RKO (cell line): Measurements from ENCODE around the gene DYRK1B.
"Not testable (repeated sequence)": the region's sequence is repeated elsewhere in the genome, so short reads cannot be mapped to it uniquely, and the experiment has no call there.

ENCODE experiments used
- DNase-seq: peaks from one replicate; pipeline ENCODE4 v3.0.0-alpha.2; 2016; ENCODE audit warnings: low spot score

The DYRK1B gene

GRCh38 chr19:39833464-39834286 lies at the start of gene DYRK1B:
Gene DYRK1B (minus strand): TSS chr19:39834162. CDS start chr19:39831867, 2,295 bp downstream.
- no peak for DNase-seq

DNA sequence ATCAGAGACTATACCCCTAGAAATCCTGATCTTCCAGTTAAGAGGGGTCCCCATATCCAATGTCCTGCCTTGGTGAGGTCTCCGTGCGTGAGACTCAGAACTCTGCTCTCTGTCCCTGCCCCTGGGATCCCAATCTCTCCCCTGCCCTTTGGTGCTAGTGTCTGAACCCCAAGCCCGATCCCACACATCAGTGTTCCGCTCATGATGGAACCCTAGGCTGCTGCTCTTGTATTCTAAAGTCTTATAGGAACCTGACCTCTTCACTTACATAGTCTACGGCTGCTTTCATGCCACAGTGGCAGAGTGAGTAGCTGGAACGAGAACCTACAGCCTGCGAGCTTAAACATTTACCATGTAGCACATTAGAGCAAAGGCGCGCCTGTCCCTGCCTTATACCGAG lies 48.7 kb upstream of the DYRK1B start:
- not testable (repeated sequence) for DNase-seq

DNA sequence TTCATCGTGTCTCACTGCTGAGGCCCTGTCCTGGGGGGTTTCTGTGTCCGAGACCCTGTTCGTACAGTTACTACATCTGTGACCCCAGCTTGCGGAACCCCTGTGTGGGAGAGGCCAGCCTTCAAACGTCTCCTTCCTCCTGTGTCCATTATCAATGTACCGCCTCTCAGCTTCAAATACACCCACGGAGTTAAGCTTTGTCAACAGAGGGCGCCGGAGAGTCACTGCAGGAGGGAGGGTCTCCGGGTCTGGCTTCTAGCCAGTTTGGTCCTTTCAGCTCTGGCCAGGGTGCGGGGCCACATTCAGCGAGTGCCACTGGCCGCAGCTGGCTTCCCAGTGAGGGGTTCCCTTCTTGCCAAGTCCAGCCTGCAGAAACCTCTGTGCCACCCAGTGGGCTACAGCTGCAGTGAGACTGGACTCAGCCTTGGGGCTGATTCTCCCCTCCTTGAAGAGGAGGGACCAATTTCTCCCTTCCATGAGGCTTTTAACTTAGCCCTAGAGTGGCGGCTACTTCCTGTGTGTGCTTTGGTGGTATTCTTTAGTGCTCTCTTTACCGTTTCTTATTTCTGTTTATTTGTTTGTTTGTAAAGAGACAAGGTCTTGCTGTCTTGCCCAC lies 47.6 kb upstream of the DYRK1B start:
- DNase-seq: not testable (repeated sequence)

DNA sequence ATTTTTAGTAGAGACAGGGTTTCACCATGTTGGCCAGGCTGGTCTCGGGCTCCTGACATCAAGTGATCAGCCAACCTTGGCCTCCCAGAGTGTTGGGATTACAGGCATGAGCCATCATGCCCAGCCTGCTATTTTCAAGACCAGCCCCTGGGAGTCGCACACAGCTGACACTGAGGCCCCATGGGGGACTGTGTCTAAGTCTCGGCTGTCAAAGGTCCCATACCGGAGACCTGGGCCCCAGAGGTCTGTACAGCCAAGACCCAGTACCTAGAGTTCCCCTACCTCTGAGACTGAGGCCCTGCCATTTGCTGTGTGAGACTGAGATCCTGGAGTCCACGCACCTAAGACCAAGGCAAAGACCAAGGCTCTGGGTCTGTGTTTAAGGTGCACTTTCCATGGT lies 46.3 kb upstream of the DYRK1B start:
- not testable (repeated sequence) for DNase-seq

DNA sequence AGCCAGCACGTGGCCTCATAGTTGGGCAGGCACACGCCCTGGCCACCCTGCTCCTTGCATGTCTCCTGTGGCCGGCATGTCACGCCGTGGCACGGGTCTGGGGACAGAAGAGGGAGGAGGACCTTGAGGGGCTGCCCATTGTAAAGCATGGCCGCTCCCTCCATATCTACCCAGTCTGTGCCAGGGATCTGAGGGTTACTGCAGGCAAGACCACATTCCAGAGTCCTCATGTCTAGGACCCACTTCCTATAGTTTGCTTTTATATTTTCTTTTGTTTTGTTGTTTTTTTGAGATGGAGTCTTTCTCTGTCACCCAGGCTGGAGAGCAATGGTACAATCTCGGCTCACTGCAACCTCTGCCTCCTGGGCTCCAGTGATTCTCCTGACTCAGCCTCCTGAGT lies 45.8 kb upstream of the DYRK1B start:
- not testable (repeated sequence) for DNase-seq

GRCh38 chr19:39878866-39879265 lies 44.9 kb upstream of the DYRK1B start:
- DNase-seq: not testable (repeated sequence)

DNA sequence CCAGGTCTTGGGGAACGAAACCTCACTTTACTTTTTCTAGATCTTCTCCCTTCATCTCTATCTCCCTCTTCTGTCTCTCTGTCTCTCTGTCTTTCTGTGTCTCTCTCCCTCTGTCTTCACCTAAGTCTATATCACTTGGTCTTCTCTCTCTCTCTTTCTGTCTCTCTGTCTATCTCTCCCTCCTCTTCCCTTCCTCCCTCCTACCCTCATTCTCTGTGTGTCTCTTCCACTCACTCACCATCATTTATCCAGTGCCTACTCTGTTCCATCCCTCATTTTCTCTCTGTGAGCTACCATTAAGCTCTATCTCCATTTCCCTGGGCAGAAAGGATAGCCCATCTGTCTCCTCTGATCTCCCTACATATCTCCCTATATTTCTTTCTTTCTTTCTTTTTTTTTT lies 44.4 kb upstream of the DYRK1B start:
- DNase-seq: no peak

- not testable (repeated sequence) for DNase-seq
Measured at GRCh38 chr19:39877982-39878381, 44.0 kb upstream of the DYRK1B start.

DNA sequence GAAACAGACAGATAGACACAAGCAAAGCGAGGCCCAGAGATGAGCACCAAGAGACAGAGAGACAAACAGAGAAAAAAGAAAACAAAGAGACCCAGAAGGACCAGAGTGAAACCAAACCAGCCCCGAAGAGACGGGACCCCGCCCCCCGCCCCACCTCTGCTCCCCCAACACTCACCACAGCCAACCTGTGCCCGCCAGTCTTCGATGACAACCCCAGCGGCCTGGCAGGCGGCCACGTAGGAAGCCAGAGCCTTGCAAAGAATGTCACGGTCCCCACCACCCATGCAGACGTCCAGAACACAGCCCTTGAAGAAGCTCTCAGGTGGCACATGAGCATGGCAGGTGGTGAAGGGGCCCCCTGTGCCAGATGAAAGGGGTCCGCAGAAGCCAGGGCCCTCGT lies 43.5 kb upstream of the DYRK1B start:
- not testable (repeated sequence) for DNase-seq

DNA sequence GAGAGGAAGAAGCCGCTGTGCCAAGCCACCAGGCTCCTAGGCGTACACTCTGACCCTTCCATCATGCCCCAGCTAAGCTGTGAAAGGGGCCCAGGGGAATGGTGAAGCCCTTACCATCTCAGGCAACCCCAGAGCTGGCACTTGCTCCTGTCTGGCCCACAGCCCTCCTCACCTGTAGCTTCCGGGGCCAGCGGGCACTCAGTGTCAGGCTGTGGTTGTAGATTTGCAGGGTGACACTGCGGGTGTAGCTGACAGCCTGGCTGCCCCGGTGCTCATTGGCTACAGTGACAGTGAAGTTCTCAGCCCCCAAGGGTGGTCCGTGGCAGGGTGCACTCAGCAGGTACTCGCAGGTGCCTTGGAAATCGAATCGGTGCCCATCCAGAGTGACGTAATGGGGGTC lies 42.5 kb upstream of the DYRK1B start:
- DNase-seq: not testable (repeated sequence)

DNA sequence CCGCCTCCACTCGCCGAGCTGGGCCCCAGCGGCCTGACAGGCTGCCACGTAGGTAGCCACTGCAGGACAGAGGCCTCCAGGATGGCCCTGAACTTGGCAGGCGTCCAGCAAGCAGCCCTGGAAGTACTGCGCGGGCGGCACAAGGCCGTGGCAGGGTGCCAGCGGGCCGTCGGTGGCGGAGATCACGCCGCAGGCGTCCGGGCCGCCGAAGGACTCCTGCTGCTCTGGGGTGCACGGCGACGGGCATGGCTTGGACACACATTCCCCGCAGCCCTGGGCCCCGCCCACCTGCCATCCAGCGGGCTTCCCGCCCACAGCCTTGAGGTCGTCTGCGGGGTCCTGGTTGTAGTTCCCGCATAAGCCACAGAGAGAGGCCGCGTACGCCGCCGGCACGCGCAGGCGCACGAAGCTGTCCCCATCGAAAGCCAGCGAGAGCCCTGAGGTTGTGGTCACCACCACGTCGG lies 41.5 kb upstream of the DYRK1B start:
- not testable (repeated sequence) for DNase-seq

- no peak for DNase-seq
Measured at GRCh38 chr19:39874404-39874803, 40.4 kb upstream of the DYRK1B start.

- DNase-seq: no peak
Measured at GRCh38 chr19:39873385-39873784, 39.4 kb upstream of the DYRK1B start.

- DNase-seq: no peak
Measured at GRCh38 chr19:39871886-39872866, 38.2 kb upstream of the DYRK1B start.

DNA sequence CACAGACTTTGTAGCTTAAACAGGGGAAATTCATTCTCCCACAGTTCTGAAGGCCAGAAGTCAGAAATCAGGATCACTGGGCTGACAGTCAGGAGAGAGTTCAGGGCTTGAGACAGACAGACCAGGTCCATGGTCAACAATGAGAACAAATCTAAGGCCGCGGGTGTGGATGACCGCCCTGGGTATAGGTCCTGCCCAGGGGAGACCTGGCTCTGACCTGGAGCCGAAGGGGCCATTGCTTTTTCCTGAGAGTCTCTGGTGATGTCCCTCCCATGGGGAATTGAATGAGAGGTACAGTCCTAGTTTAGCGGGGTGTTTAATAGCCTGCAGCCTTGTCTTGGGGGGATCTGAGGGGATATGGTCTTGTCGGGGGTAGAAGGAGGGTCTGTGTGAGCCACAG lies 37.4 kb upstream of the DYRK1B start:
- no peak for DNase-seq

DNA sequence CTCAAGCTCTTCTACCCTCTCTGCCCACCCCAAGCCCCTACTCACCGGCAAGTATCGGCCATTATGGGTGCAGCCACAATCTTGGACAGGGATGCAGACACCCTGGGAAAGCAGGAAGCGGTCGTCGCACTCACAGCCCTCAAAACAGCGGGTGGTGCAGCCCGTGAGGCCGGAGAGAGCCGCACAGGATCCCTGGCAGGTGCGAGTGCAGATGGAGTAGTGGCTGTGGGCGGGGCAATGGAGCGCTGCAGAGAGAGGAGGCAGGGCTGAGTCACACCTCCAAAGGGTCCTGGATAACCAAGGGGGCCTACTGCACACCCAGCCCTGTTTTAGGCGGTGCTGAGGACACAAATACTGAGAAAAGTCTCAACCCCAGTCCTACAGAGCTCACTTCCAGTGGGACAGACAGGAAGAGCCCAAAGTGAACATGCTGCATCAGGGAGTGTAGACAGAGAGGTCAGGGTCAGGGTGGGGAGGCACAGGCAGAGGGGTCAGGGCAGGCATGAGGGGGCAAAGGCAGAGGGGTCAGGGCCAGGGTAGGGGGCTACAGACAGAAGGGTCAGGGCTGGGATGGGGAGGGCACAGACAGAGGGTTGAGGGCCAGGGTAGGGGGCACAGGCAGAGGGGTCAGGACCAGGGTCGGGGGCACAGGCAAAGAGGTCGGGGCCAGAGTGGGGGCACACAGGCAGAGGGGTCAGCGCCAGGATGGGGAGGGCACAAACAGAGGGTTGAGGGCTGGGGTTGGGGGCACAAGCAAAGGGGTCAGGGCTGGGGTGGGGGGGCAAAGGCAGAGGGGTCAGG lies 36.4 kb upstream of the DYRK1B start:
- no peak for DNase-seq

DNA sequence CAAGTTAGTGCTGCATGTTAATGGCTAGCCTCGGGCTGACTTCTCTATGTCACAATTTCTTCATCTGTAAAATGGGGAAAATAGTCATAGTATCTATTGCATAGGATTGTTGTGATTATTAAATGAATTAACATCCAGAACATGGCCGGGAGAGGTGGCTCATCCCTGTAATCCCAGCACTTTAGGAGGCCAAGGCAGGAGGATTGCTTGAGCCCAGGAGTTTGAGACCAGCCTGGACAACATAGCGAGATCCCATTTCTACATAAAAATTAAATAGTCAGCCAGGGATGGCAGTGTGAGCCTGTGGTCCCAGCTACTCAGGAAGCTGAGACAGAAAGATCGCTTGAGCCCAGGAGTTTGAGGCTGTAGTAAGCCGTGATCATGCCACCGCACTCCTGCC lies 34.0 kb upstream of the DYRK1B start:
- DNase-seq: no peak

DNA sequence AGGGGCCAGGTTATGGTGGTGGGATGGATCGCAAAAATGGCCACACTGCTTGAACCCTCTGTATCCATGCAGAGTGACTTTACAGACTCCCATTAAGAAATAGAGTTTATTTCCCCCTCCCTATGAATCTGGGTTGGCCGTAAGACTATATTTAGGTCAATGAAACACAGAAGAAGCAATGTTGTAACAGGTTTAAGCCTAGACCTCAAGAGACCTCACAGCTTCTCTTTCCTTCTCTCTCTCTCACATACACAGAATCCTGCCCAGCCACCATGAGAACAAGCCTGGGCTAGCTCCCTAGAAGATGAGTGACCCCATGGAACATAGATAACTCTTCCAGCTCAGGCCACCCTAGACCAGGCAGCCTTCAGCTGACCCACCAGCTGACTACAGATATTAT lies 33.2 kb upstream of the DYRK1B start:
- DNase-seq: no peak

GRCh38 chr19:39865953-39866352 lies 32.0 kb upstream of the DYRK1B start:
- DNase-seq: no peak

- DNase-seq: no peak
Measured at GRCh38 chr19:39865186-39865585, 31.2 kb upstream of the DYRK1B start.

GRCh38 chr19:39864118-39864517 lies 30.2 kb upstream of the DYRK1B start:
- DNase-seq: no peak
